H1 (cell line): ENCODE data around the gene LHPP. TPM values are rescaled to one million over a fixed set of nuclear protein-coding genes. Genes with fewer than 3 reads are reported as not detected.

Experiments
- FOSL1 ChIP-seq: IDR thresholded peaks from 2 replicates; pipeline ENCODE4 v1.6.1; 2011; ENCODE audit warnings: mild to moderate bottlenecking, low read depth, low read length, moderate library complexity; ENCODE audit not compliant: insufficient read depth
- JUN ChIP-seq: IDR thresholded peaks from 2 replicates; pipeline ENCODE4 v1.6.1; 2011; ENCODE audit warnings: low read depth, mild to moderate bottlenecking, improper control_type of control experiment, low read length
- KDM1A ChIP-seq: fragments of 200-600, 300-600 bp; sonication (generic); IDR thresholded peaks from 2 replicates; pipeline ENCODE4 v1.7.1; 2016; ENCODE audit warnings: mild to moderate bottlenecking, low read length, borderline replicate concordance
- SUZ12 ChIP-seq: fragments of 200-600 bp; sonication (generic); IDR thresholded peaks from 2 replicates; pipeline ENCODE4 v1.6.1; 2012; ENCODE audit warnings: mild to moderate bottlenecking, inconsistent platforms, low read length, moderate library complexity, mixed read lengths
- polyA plus RNA-seq, 7 experiments: library from polyadenylated mRNA; depleted of rRNA in 3 of 7; stranded (reverse) in 5 of 7; unstranded in 2 of 7; fragments of >200 nt in 5 of 7; fragments of 200-250 nt in 2 of 7; gene quantifications; 1 replicate in 5 of 7; 2 replicates in 1 of 7; 4 replicates in 1 of 7; pipeline versions ENCODE4 v1.2.1 to v1.2.3, GENCODE V29; 2011 to 2013; ENCODE audit warnings: missing spikeins in 2 of 7, mixed read lengths in 2 of 7
- total RNA-seq: library from RNA; stranded (reverse); fragmentation: NEBNext Ultra II Directional; extraction: Animal tissue kit (Norgen Biotek cat#: 25700); gene quantifications from 2 replicates; pipeline ENCODE4 v1.2.1, GENCODE V29; 2021

Gene LHPP
- total and polyA plus RNA-seq, 2 of the 8 experiments (the other 6 are each of a cell fraction or from before 2014, with no cell fraction given): 26.0 to 45.0 TPM

- TF ChIP-seq KDM1A: no peak
- no peak for TF ChIP-seq SUZ12
- TF ChIP-seq JUN: no peak
- no peak for TF ChIP-seq FOSL1
- TF ChIP-seq, all 59 proteins: peak for 0
Measured at GRCh38 chr10:124521429-124521871, 59.8 kb downstream of the LHPP start (continued).
